ENCODE results near the gene POLR3F. TPM values are rescaled to one million over a fixed set of nuclear protein-coding genes. Genes with fewer than 3 reads are reported as not detected.

Gene POLR3F
- 7.7 and 12.6 TPM in 2 replicates for total RNA-seq (2014; rRNA removed; shearing (Covaris generic); ENCODE audit: low replicate concordance)

- Histone ChIP-seq H3K27me3 (no peaks in the 10 kb centered on the region), H3K4me3 (peak within 1 kb of the TSS; percentile 84), H3K9me3 (no peaks in the 10 kb centered on the region), H3K36me3 (no peaks in the 10 kb centered on the region)
- peak; percentile 94 for DNase-seq
These were observed at the start of gene POLR3F, which contains the start of gene DZANK1 for GRCh38 chr20:18466894-18467730. Gene POLR3F, plus strand, starts transcription at chr20:18467390. Its CDS starts 117 bp downstream, at chr20:18467507. Gene DZANK1, minus strand, starts transcription at chr20:18467030. Its CDS starts 1,672 bp downstream, at chr20:18465358.

GRCh38 chr20:18421608-18422007, 45.6 kb upstream of the POLR3F start:
- H3K36me3 ChIP-seq: no peaks in the 10 kb centered on the region
- H3K9me3 ChIP-seq: no peaks in the 10 kb centered on the region
- H3K27me3 ChIP-seq: no peaks in the 10 kb centered on the region
- H3K4me3 ChIP-seq: no peak overlapping the region
- no peak for DNase-seq

- Histone ChIP-seq H3K27me3 (no peaks in the 10 kb centered on the region), H3K9me3 (no peaks in the 10 kb centered on the region), H3K4me3 (no peak overlapping the region), H3K36me3 (no peaks in the 10 kb centered on the region)
- DNase-seq: no peak
These were observed 40.0 kb upstream of the POLR3F start for GRCh38 chr20:18427214-18427613.

- no peak overlapping the region for H3K4me3 ChIP-seq
These were observed 38.6 kb upstream of the POLR3F start for GRCh38 chr20:18428490-18429173.

GRCh38 chr20:18430172-18430826, 36.9 kb upstream of the POLR3F start:
- Histone ChIP-seq H3K36me3 (no peaks in the 10 kb centered on the region), H3K9me3 (no peaks in the 10 kb centered on the region), H3K4me3 (no peak overlapping the region), H3K27me3 (no peaks in the 10 kb centered on the region)
- no peak for DNase-seq

More at GRCh38 chr20:18428490-18429173, 38.6 kb upstream of the POLR3F start:
- Histone ChIP-seq H3K27me3 (no peaks in the 10 kb centered on the region), H3K9me3 (no peaks in the 10 kb centered on the region), H3K36me3 (no peaks in the 10 kb centered on the region)
- DNase-seq: peak; percentile 25

- H3K4me3 ChIP-seq: no peak overlapping the region
- no peak for DNase-seq
- H3K27me3 ChIP-seq: no peaks in the 10 kb centered on the region
- H3K9me3 ChIP-seq: no peaks in the 10 kb centered on the region
- H3K36me3 ChIP-seq: no peaks in the 10 kb centered on the region
These were observed 36.0 kb upstream of the POLR3F start for GRCh38 chr20:18431206-18431605.

- H3K9me3 ChIP-seq: no peaks in the 10 kb centered on the region
- no peak for DNase-seq
- H3K36me3 ChIP-seq: no peaks in the 10 kb centered on the region
- H3K27me3 ChIP-seq: no peaks in the 10 kb centered on the region
- no peak overlapping the region for H3K4me3 ChIP-seq
These were observed 30.3 kb upstream of the POLR3F start for GRCh38 chr20:18436847-18437246.

- Histone ChIP-seq H3K27me3 (no peaks in the 10 kb centered on the region), H3K9me3 (no peaks in the 10 kb centered on the region), H3K36me3 (no peaks in the 10 kb centered on the region), H3K4me3 (no peak overlapping the region)
- DNase-seq: no peak
These were observed 26.8 kb upstream of the POLR3F start for GRCh38 chr20:18440403-18440802.

- H3K27me3 ChIP-seq: no peaks in the 10 kb centered on the region
- no peaks in the 10 kb centered on the region for H3K9me3 ChIP-seq
- peak; percentile 40 for DNase-seq
- no peak overlapping the region for H3K4me3 ChIP-seq
- no peaks in the 10 kb centered on the region for H3K36me3 ChIP-seq
These were observed 23.3 kb upstream of the POLR3F start for GRCh38 chr20:18443886-18444285.

- no peaks in the 10 kb centered on the region for H3K36me3 ChIP-seq
- no peak for DNase-seq
- no peaks in the 10 kb centered on the region for H3K9me3 ChIP-seq
- H3K4me3 ChIP-seq: no peak overlapping the region
- no peaks in the 10 kb centered on the region for H3K27me3 ChIP-seq
These were observed 10.6 kb upstream of the POLR3F start for GRCh38 chr20:18456600-18456999.

- Histone ChIP-seq H3K4me3 (no peak overlapping the region), H3K27me3 (no peaks in the 10 kb centered on the region), H3K9me3 (no peaks in the 10 kb centered on the region), H3K36me3 (no peaks in the 10 kb centered on the region)
- no peak for DNase-seq
These were observed 1.5 kb upstream of the POLR3F start for GRCh38 chr20:18465536-18466200.

- DNase-seq: no peak
- Histone ChIP-seq H3K9me3 (no peaks in the 10 kb centered on the region), H3K4me3 (peak overlapping the region; percentile 84), H3K36me3 (no peaks in the 10 kb centered on the region), H3K27me3 (no peaks in the 10 kb centered on the region)
These were observed 656 bp upstream of the POLR3F start for GRCh38 chr20:18466574-18466893.

GRCh38 chr20:18477218-18477617, 10.0 kb downstream of the POLR3F start:
- no peak overlapping the region for H3K4me3 ChIP-seq
- no peaks in the 10 kb centered on the region for H3K27me3 ChIP-seq
- no peaks in the 10 kb centered on the region for H3K9me3 ChIP-seq
- peaks cover 4% of the 10 kb centered on the region; the same call in 1 of the 2 replicates for H3K36me3 ChIP-seq
- no peak for DNase-seq

GRCh38 chr20:18477821-18478220, 10.6 kb downstream of the POLR3F start:
- Histone ChIP-seq H3K36me3 (peaks cover 5% of the 10 kb centered on the region; the same call in 1 of the 2 replicates), H3K27me3 (no peaks in the 10 kb centered on the region), H3K9me3 (no peaks in the 10 kb centered on the region), H3K4me3 (no peak overlapping the region)
- DNase-seq: no peak

- Histone ChIP-seq H3K36me3 (peaks cover 8% of the 10 kb centered on the region; the same call in 1 of the 2 replicates), H3K4me3 (no peak overlapping the region), H3K27me3 (no peaks in the 10 kb centered on the region), H3K9me3 (no peaks in the 10 kb centered on the region)
- no peak for DNase-seq
These were observed 14.4 kb downstream of the POLR3F start for GRCh38 chr20:18481596-18481995.

- no peak for DNase-seq
- H3K36me3 ChIP-seq: peaks cover 5% of the 10 kb centered on the region
These were observed 21.1 kb downstream of the POLR3F start for GRCh38 chr20:18488301-18488700.

GRCh38 chr20:18496042-18496441, 28.9 kb downstream of the POLR3F start:
- no peak for DNase-seq
- no peaks in the 10 kb centered on the region for H3K27me3 ChIP-seq
- peak overlapping the region; percentile 77 for H3K4me3 ChIP-seq

More at GRCh38 chr20:18488301-18488700, 21.1 kb downstream of the POLR3F start:
- H3K4me3 ChIP-seq: no peak overlapping the region
- H3K9me3 ChIP-seq: no peaks in the 10 kb centered on the region
- no peaks in the 10 kb centered on the region for H3K27me3 ChIP-seq

More at GRCh38 chr20:18496042-18496441, 28.9 kb downstream of the POLR3F start:
- no peaks in the 10 kb centered on the region for H3K36me3 ChIP-seq
- H3K9me3 ChIP-seq: no peaks in the 10 kb centered on the region

Data from MG63 (cell line).